ENCODE data around the gene P2RX7.

The P2RX7 gene

GRCh38 chr12:121117226-121117777, 15.4 kb upstream of the P2RX7 start:
- H3K4me3 ChIP-seq (ENCODE audit: low read depth, low read length) = no peak overlapping the region
- TF ChIP-seq, protein P1, sequence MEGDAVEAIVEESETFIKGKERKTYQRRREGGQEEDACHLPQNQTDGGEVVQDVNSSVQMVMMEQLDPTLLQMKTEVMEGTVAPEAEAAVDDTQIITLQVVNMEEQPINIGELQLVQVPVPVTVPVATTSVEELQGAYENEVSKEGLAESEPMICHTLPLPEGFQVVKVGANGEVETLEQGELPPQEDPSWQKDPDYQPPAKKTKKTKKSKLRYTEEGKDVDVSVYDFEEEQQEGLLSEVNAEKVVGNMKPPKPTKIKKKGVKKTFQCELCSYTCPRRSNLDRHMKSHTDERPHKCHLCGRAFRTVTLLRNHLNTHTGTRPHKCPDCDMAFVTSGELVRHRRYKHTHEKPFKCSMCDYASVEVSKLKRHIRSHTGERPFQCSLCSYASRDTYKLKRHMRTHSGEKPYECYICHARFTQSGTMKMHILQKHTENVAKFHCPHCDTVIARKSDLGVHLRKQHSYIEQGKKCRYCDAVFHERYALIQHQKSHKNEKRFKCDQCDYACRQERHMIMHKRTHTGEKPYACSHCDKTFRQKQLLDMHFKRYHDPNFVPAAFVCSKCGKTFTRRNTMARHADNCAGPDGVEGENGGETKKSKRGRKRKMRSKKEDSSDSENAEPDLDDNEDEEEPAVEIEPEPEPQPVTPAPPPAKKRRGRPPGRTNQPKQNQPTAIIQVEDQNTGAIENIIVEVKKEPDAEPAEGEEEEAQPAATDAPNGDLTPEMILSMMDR (IDR thresholded peaks at IDR 0.05; ENCODE audit: low read depth, low read length) = no peak

DNA sequence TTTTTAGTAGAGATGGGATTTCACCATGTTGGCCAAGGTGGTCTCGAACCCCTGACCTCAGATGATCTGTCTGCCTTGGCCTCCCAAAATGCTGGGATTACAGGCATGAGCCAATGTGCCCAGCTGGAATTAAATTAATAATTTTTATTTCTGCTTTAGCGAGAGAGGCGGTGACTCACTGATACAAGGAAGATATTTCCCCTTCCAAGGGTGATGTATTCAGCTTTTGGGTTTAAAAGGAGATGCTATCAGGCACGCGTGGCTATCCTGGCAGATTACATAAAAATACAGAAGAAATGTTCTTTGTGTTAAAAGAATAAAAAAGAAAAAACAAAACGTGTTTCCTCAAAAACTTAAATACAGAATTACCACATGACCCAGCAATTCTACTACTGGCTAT, 12.4 kb upstream of the P2RX7 start:
- H3K4me3 ChIP-seq (ENCODE audit: low read depth, low read length) = no peak overlapping the region
- TF ChIP-seq, protein P1 (IDR thresholded peaks at IDR 0.05; ENCODE audit: low read depth, low read length) = no peak

DNA sequence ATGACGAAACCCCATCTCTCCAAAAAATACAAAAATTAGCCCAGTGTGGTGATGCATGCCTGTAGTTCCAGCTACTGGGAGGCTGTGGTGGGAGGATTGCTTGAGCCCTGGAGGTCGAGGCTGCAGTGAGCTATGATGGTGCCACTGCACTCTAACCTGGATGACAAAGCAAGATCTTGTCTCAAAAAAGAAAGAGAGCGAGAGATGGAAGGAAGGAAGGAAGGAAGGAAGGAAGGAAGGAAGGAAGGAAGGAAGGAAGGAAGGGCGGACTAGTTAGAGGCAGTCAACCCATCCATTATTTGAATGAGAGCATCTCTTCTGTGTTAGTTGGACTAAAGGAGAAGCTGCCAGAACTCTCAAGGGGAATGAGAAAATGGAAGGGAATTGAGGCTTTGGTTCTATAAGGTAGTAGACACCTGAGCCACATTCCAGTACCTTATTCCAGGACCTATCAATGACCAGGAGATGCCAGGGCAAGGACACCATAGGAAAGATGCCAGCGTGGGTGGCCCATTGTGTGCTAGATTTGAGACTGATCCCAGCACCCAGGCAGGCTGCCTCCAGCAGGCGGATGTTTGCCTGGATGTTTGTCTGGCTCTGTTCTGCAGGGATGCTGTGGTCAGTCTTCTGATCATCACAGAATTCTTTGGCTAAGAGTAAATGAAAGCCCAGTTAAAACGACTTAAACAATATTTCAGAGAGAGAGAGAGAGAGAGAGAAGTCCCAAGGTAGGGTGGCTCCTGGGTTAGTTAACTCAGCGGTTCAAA, 11.5 kb upstream of the P2RX7 start:
- H3K4me3 ChIP-seq (ENCODE audit: low read depth, low read length) = no peak overlapping the region
- TF ChIP-seq, protein P1 (IDR thresholded peaks at IDR 0.05; ENCODE audit: low read depth, low read length) = no peak

DNA sequence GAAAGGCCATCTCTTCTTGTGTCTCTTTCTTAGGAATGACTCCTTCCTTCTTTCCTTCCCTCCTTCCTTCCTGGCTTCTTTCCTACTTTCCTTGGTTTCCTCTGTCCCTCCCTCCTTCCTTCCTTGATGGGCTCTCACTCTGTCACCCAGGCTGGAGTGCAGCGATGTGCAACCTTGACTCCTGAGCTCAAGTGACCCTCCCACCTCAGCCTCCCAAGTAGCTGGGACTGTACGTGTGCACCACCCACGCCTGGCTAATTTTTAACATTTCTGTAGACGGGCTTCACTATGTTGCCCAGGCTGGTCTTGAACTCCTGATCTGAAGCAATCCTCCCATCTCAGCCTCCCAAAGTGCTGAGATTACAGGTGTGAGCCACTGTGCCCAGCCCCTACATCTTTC, 10.9 kb upstream of the P2RX7 start:
- H3K4me3 ChIP-seq (ENCODE audit: low read depth, low read length) = no peak overlapping the region
- TF ChIP-seq, protein P1 (IDR thresholded peaks at IDR 0.05; ENCODE audit: low read depth, low read length) = no peak

DNA sequence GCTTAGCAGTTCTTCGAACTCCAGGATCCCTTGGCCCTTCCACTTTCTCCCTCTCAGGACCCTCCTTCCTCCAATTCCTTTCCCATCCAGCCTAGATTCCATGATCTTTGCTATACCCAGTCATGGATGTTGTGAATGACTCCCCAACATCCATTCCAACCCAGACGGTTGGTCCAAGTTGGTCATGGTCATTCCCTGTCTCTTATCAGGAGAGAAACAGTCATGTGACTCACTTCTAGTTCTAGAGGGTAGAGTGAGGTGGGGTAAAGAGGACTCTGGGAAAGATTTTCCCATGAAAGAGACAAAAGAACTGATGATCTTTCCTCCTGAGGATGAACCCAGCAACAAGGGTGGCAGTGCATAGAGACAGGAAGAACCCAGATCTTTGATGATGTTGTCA, 9.2 kb upstream of the P2RX7 start:
- TF ChIP-seq, protein P1 (IDR thresholded peaks at IDR 0.05; ENCODE audit: low read depth, low read length) = no peak
- no peak overlapping the region for H3K4me3 ChIP-seq (ENCODE audit: low read depth, low read length)

- TF ChIP-seq, protein P1 (IDR thresholded peaks at IDR 0.05; ENCODE audit: low read depth, low read length) = no peak
- no peak overlapping the region for H3K4me3 ChIP-seq (ENCODE audit: low read depth, low read length)
These were observed 8.1 kb upstream of the P2RX7 start for GRCh38 chr12:121124402-121125109.

GRCh38 chr12:121127501-121127900, 5.2 kb upstream of the P2RX7 start:
- TF ChIP-seq, protein P1 (IDR thresholded peaks at IDR 0.05; ENCODE audit: low read depth, low read length) = no peak
- H3K4me3 ChIP-seq (ENCODE audit: low read depth, low read length) = no peak overlapping the region
